Testis (tissue), 3 donors: ENCODE measurements around the gene CCL1. TPM values are rescaled to one million over a fixed set of nuclear protein-coding genes. Genes with fewer than 3 reads are reported as not detected.

Experiments used
- DNase-seq: peaks from one replicate; pipeline ENCODE4 v3.0.0-alpha.2; 2019
- H3K27ac ChIP-seq, 2 donors: fragments of 200-600 bp; sonication (generic); one replicate each; pipeline ENCODE4 v1.5.1; 2019
- H3K27me3 ChIP-seq: fragments of 200-600 bp; sonication (generic); one replicate; pipeline ENCODE4 v1.5.1; 2019
- H3K36me3 ChIP-seq: fragments of 200-600 bp; sonication (generic); one replicate; pipeline ENCODE4 v1.5.1; 2017; ENCODE audit warnings: low read depth; ENCODE audit errors: missing control alignments
- H3K4me1 ChIP-seq: fragments of 200-600 bp; sonication (generic); one replicate; pipeline ENCODE4 v1.5.1; 2019
- H3K4me3 ChIP-seq, 2 donors: fragments of 200-600 bp; sonication (generic); one replicate each; pipeline ENCODE4 v1.5.1; 2017 to 2019
- H3K9me3 ChIP-seq: fragments of 200-600 bp; sonication (generic); one replicate; pipeline ENCODE4 v1.5.1; 2017
- CTCF ChIP-seq, 3 experiments: fragments of 450-650 bp in 2 of 3; fragments of 200-600 bp in 1 of 3; sonication (generic) in 1 of 3; IDR thresholded peaks; one replicate each; pipeline ENCODE4 v1.5.1; 2016 to 2019; ENCODE audit warnings: antibody characterized with exemption in 3 of 3, mild to moderate bottlenecking in 2 of 3, moderate library complexity in 1 of 3
- POLR2A ChIP-seq: fragments of 450-650 bp; IDR thresholded peaks from one replicate; pipeline ENCODE4 v1.6.1; 2017; ENCODE audit warnings: antibody characterized with exemption, mild to moderate bottlenecking, moderate library complexity
- WGBS, 2 donors: methylation state at CpG; one replicate each; pipeline ENCODE4 v1.1.5; 2018; 5-methylcytosine and 5-hydroxymethylcytosine counted together
- intact Hi-C: fragments of 100-400 bp; cut with DNase I; formaldehyde crosslinking; loops from one replicate; pipeline ENCODE4 v1.15.1; 2023; ENCODE audit warnings: low total_unique reads
- polyA plus RNA-seq: library from polyadenylated mRNA; stranded (reverse); fragments of 350-450 nt; fragmentation: Illumina TruSeq; extraction: RNeasy Lipid Tissue Mini Kit (QIAGEN cat#74804); gene quantifications from one replicate; pipeline ENCODE4 v1.2.3, GENCODE V29; 2014; ENCODE audit warnings: low read depth, low replicate concordance; ENCODE audit not compliant: insufficient read depth
- total RNA-seq, 2 donors: library from RNA; depleted of rRNA; stranded (reverse); fragments of >200 nt; gene quantifications; one replicate each; pipeline ENCODE4 v1.2.3, GENCODE V29; 2016

The CCL1 gene
- total and polyA plus RNA-seq, 3 donors from 2014 or later = 1.5 TPM; not detected in 2

- H3K36me3 ChIP-seq = no peaks in the 10 kb centered on the region
- intact Hi-C loops = no loop called here
- TF ChIP-seq CTCF (IDR thresholded peaks at IDR 0.05) = no peak
- no peak for TF ChIP-seq POLR2A
- H3K4me3 ChIP-seq = no peak overlapping the region
- H3K27ac ChIP-seq = no peak overlapping the region
- H3K4me1 ChIP-seq = no peaks in the 10 kb centered on the region
- no peak for DNase-seq
- H3K27me3 ChIP-seq = no peaks in the 10 kb centered on the region
- no peaks in the 10 kb centered on the region for H3K9me3 ChIP-seq
Measured at GRCh38 chr17:34352191-34352590, 10.8 kb downstream of the CCL1 start.

GRCh38 chr17:34351096-34351495, 11.9 kb downstream of the CCL1 start:
- WGBS, 2 donors = 68 to 76% methylated on average over 1 of the region's 1 CpG
- intact Hi-C loops = no loop called here
- Histone ChIP-seq H3K27me3 (no peaks in the 10 kb centered on the region), H3K27ac (no peak overlapping the region), H3K9me3 (no peaks in the 10 kb centered on the region), H3K4me3 (no peak overlapping the region), H3K4me1 (no peaks in the 10 kb centered on the region), H3K36me3 (no peaks in the 10 kb centered on the region)
- TF ChIP-seq POLR2A (no peak), CTCF (IDR thresholded peaks at IDR 0.05) (no peak)
- DNase-seq = no peak

GRCh38 chr17:34349751-34350150, 13.3 kb downstream of the CCL1 start:
- DNase-seq = no peak
- H3K27me3 ChIP-seq = no peaks in the 10 kb centered on the region
- no peaks in the 10 kb centered on the region for H3K4me1 ChIP-seq
- no peaks in the 10 kb centered on the region for H3K9me3 ChIP-seq
- no peak overlapping the region for H3K4me3 ChIP-seq
- 82 to 100% methylated on average over 4 of the region's 4 CpGs for WGBS, 2 donors
- TF ChIP-seq POLR2A (no peak), CTCF (IDR thresholded peaks at IDR 0.05) (no peak)
- H3K36me3 ChIP-seq = no peaks in the 10 kb centered on the region
- H3K27ac ChIP-seq = no peak overlapping the region
- intact Hi-C loops = no loop called here

GRCh38 chr17:34347063-34347462, 16.0 kb downstream of the CCL1 start:
- TF ChIP-seq CTCF (IDR thresholded peaks at IDR 0.05) (no peak), POLR2A (no peak)
- Histone ChIP-seq H3K27ac (no peak overlapping the region), H3K4me3 (no peak overlapping the region), H3K9me3 (no peaks in the 10 kb centered on the region), H3K4me1 (no peaks in the 10 kb centered on the region), H3K36me3 (no peaks in the 10 kb centered on the region), H3K27me3 (no peaks in the 10 kb centered on the region)
- intact Hi-C loops = no loop called here
- WGBS, 2 donors = 53 to 91% methylated on average over 4 of the region's 4 CpGs
- DNase-seq = no peak

GRCh38 chr17:34341916-34342315, 21.1 kb downstream of the CCL1 start:
- Histone ChIP-seq H3K27me3 (no peaks in the 10 kb centered on the region), H3K4me1 (no peaks in the 10 kb centered on the region), H3K9me3 (no peaks in the 10 kb centered on the region), H3K36me3 (no peaks in the 10 kb centered on the region), H3K27ac (no peak overlapping the region), H3K4me3 (no peak overlapping the region)
- TF ChIP-seq CTCF (IDR thresholded peaks at IDR 0.05) (no peak), POLR2A (no peak)
- intact Hi-C loops = no loop called here
- 86 to 95% methylated on average over 2 of the region's 2 CpGs for WGBS, 2 donors
- no peak for DNase-seq
